ENCODE data around the gene HDDC2.

The HDDC2 gene

DNA sequence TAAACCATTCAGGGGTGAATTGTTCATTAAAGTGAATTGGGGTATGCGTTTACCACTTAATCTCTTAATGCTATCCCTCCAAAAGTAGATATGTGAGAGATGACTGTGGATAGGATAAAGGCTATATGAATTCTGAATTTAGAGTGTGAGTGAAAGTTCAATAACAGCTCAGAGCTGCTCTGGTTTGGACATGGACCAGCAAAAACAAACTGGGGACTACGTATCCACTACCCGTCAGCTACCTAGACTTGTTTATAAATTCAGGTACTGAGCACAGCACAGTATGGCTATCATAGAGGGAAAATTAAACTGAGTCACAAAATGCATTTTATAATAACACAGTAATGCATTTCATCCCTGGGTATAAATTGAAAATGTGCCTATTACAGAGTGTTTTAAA is 44.4 kb downstream of the HDDC2 start:
- TF ChIP-seq EZH2phosphoT487 (conservative IDR thresholded peaks at IDR 0.05; ENCODE audit: low read length): no peak
- TF ChIP-seq, protein P1, sequence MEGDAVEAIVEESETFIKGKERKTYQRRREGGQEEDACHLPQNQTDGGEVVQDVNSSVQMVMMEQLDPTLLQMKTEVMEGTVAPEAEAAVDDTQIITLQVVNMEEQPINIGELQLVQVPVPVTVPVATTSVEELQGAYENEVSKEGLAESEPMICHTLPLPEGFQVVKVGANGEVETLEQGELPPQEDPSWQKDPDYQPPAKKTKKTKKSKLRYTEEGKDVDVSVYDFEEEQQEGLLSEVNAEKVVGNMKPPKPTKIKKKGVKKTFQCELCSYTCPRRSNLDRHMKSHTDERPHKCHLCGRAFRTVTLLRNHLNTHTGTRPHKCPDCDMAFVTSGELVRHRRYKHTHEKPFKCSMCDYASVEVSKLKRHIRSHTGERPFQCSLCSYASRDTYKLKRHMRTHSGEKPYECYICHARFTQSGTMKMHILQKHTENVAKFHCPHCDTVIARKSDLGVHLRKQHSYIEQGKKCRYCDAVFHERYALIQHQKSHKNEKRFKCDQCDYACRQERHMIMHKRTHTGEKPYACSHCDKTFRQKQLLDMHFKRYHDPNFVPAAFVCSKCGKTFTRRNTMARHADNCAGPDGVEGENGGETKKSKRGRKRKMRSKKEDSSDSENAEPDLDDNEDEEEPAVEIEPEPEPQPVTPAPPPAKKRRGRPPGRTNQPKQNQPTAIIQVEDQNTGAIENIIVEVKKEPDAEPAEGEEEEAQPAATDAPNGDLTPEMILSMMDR (IDR thresholded peaks at IDR 0.05; ENCODE audit: insufficient read depth, low read length, poor library complexity, severe bottlenecking): no peak
- Histone ChIP-seq H3K9ac (ENCODE audit: low read length) (no peak overlapping the region), H2AFZ (ENCODE audit: low read depth, low read length, severe bottlenecking) (no peak overlapping the region), H3K4me3 (ENCODE audit: insufficient read depth, low read length, poor library complexity, severe bottlenecking) (no peak overlapping the region), H3K36me3 (ENCODE audit: low read length) (no peaks in the 10 kb centered on the region), H3K27me3 (ENCODE audit: low read length) (no peaks in the 10 kb centered on the region), H3K27ac (ENCODE audit: low read depth, low read length) (no peak overlapping the region), H3K9me2 (replicated peaks; ENCODE audit: insufficient read depth, low read length) (no peaks in the 10 kb centered on the region), H3K4me2 (ENCODE audit: low read depth, low read length, poor library complexity, severe bottlenecking) (no peak overlapping the region), H3K79me2 (ENCODE audit: insufficient read depth, low read length) (no peaks in the 10 kb centered on the region), H4K20me1 (ENCODE audit: low read depth, low read length) (no peaks in the 10 kb centered on the region), H3K9me3 (ENCODE audit: insufficient read depth, low read length) (no peaks in the 10 kb centered on the region), H3F3A (ENCODE audit: insufficient read depth) (no peaks in the 10 kb centered on the region)

DNA sequence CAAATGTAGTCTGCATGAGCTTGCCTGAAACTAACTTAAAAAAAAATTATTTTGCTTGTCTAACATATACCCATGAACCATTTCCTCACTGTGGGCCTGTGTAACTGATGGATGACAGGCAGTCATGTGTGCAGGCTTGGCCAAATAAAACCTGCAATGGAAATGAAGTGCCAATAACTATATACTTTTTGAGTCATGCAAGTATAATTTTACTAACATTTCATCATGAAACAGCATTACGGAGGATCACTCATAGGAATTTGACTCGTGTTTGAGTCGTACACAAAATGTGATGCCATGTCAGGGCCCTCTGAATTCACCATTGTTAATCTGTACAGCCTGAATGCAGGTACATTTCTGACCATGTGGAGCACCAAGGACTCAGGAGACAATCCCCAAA is 46.6 kb downstream of the HDDC2 start:
- no peak overlapping the region for H3K27ac ChIP-seq (ENCODE audit: low read depth, low read length)
- H3K79me2 ChIP-seq (ENCODE audit: insufficient read depth, low read length): no peaks in the 10 kb centered on the region
- no peak overlapping the region for H2AFZ ChIP-seq (ENCODE audit: low read depth, low read length, severe bottlenecking)
- H3K9ac ChIP-seq (ENCODE audit: low read length): no peak overlapping the region
- no peaks in the 10 kb centered on the region for H3K9me2 ChIP-seq (replicated peaks; ENCODE audit: insufficient read depth, low read length)
- H3K27me3 ChIP-seq (ENCODE audit: low read length): no peaks in the 10 kb centered on the region
- no peaks in the 10 kb centered on the region for H3F3A ChIP-seq (ENCODE audit: insufficient read depth)
- no peak overlapping the region for H3K4me3 ChIP-seq (ENCODE audit: insufficient read depth, low read length, poor library complexity, severe bottlenecking)
- no peak overlapping the region for H3K4me2 ChIP-seq (ENCODE audit: low read depth, low read length, poor library complexity, severe bottlenecking)
- TF ChIP-seq EZH2phosphoT487 (conservative IDR thresholded peaks at IDR 0.05; ENCODE audit: low read length): no peak
- TF ChIP-seq, protein P1 (IDR thresholded peaks at IDR 0.05; ENCODE audit: insufficient read depth, low read length, poor library complexity, severe bottlenecking): no peak
- no peaks in the 10 kb centered on the region for H4K20me1 ChIP-seq (ENCODE audit: low read depth, low read length)
- no peaks in the 10 kb centered on the region for H3K36me3 ChIP-seq (ENCODE audit: low read length)
- no peaks in the 10 kb centered on the region for H3K9me3 ChIP-seq (ENCODE audit: insufficient read depth, low read length)

DNA sequence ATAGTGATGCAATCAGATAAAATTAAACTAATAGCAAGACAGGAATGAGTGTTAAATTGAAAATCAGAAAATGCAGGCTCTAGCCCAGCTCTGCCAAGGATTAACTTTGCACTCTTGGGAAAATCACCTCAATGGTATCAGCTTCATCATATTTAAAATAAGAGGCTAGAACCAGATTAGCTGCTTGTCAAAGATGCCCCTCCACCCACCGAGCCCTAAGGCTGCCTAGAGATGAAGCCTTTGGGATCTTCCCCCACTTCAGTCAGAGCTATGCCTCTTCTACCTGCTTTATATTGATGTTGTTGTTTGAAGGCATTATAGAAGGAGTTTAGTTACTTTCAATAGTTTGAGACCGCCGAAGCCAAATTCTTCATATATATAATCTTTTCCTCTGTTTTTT is 47.4 kb downstream of the HDDC2 start:
- Histone ChIP-seq H2AFZ (ENCODE audit: low read depth, low read length, severe bottlenecking) (no peak overlapping the region), H3K4me3 (ENCODE audit: insufficient read depth, low read length, poor library complexity, severe bottlenecking) (no peak overlapping the region), H3K4me2 (ENCODE audit: low read depth, low read length, poor library complexity, severe bottlenecking) (no peak overlapping the region), H3K27ac (ENCODE audit: low read depth, low read length) (no peak overlapping the region), H3K79me2 (ENCODE audit: insufficient read depth, low read length) (no peaks in the 10 kb centered on the region), H3K9me3 (ENCODE audit: insufficient read depth, low read length) (no peaks in the 10 kb centered on the region), H3K27me3 (ENCODE audit: low read length) (no peaks in the 10 kb centered on the region), H3K9ac (ENCODE audit: low read length) (no peak overlapping the region), H4K20me1 (ENCODE audit: low read depth, low read length) (no peaks in the 10 kb centered on the region), H3K9me2 (replicated peaks; ENCODE audit: insufficient read depth, low read length) (no peaks in the 10 kb centered on the region), H3K36me3 (ENCODE audit: low read length) (no peaks in the 10 kb centered on the region), H3F3A (ENCODE audit: insufficient read depth) (no peaks in the 10 kb centered on the region)
- no peak for TF ChIP-seq EZH2phosphoT487 (conservative IDR thresholded peaks at IDR 0.05; ENCODE audit: low read length)
- TF ChIP-seq, protein P1 (IDR thresholded peaks at IDR 0.05; ENCODE audit: insufficient read depth, low read length, poor library complexity, severe bottlenecking): no peak

All from SU-DHL-6 (cell line).